K562 (cell line): Measurements from ENCODE around the gene BANF2.

ENCODE experiments used
- CTCF ChIP-seq, 3 experiments: IDR thresholded peaks in 2 of 3; conservative IDR thresholded peaks in 1 of 3; 2 replicates each; pipeline ENCODE4 v1.5.1; 2011 to 2012; ENCODE audit warnings: low read length in 3 of 3, mild to moderate bottlenecking in 3 of 3, control low read depth in 2 of 3, improper control_type of control experiment in 1 of 3, inconsistent platforms in 1 of 3, low read depth in 1 of 3, mixed read lengths in 1 of 3, moderate library complexity in 1 of 3; ENCODE audit not compliant: insufficient read depth in 2 of 3
- DPF2 ChIP-seq: fragments of 450-650 bp; IDR thresholded peaks from 2 replicates; pipeline ENCODE4 v1.6.1; 2016
- HMGXB4 ChIP-seq: sonication (generic); formaldehyde crosslinking; IDR thresholded peaks from 2 replicates; pipeline ENCODE4 v1.8.1; 2023; ENCODE audit warnings: mild to moderate bottlenecking, missing genetic modification reagents
- KLF16 ChIP-seq: IDR thresholded peaks from 2 replicates; pipeline ENCODE4 v1.6.1; 2016; ENCODE audit warnings: antibody characterized with exemption
- NR4A1 ChIP-seq, 2 experiments: fragments of 250-450 bp in 1 of 2; fragments of 450-650 bp in 1 of 2; sonication (Bioruptor Pico) in 1 of 2; IDR thresholded peaks; 2 replicates each; pipeline versions ENCODE4 v1.4.0 to v1.6.1; 2016 to 2020; ENCODE audit warnings: mild to moderate bottlenecking in 2 of 2, missing compliant biosample characterization in 1 of 2, missing genetic modification characterization in 1 of 2, moderate library complexity in 1 of 2

DNA sequence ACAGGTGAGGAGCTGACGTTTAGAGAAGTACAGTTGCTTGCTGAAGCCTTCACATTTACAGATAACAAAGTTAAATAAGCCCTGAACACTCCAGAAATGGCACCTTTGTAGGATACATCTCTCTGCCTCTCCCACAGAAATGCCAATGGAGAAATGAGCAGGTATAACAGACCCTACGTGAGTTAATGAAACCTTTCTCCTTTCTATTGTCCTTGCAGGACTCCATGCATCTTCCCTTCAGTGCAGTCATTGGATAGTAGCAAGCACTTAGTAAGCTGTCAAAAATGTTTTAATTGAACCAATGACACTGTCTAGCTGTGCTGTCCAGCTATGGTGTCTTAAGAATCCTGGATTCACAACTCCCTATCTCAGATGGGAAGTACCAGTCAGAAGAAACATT is 9.6 kb upstream of the BANF2 start:
- no peak for TF ChIP-seq HMGXB4 (CRISPR knock-in tag)
- TF ChIP-seq DPF2: no peak
- TF ChIP-seq KLF16: no peak
- no peak for TF ChIP-seq NR4A1 (CRISPR knock-in tag; IDR thresholded peaks at IDR 0.05)
- TF ChIP-seq NR4A1 (tag; IDR thresholded peaks at IDR 0.05): no peak
- no peak for TF ChIP-seq CTCF (IDR thresholded peaks at IDR 0.05 in 2 of 3, conservative IDR thresholded peaks at IDR 0.05 in 1 of 3; ENCODE audit: insufficient read depth in 2 of 3, low read depth in 1 of 3, low read length in 3 of 3)
